GM12878 (cell line): ENCODE results near the gene PFKP. TPM values are rescaled to one million over a fixed set of nuclear protein-coding genes. Genes with fewer than 3 reads are reported as not detected.
A peak's percentile ranks its signal among the peaks of the same experiment; 100 is the strongest.

Source experiments
- BCL3 ChIP-seq: IDR thresholded peaks from 2 replicates; pipeline ENCODE4 v1.6.1; 2011; ENCODE audit warnings: borderline replicate concordance, low read depth, mild to moderate bottlenecking, moderate library complexity, low read length; ENCODE audit not compliant: insufficient read depth, poor library complexity, severe bottlenecking
- CBX5 ChIP-seq: sonication (generic); IDR thresholded peaks from 2 replicates; pipeline ENCODE4 v1.6.1; 2016; ENCODE audit warnings: low read depth, moderate library complexity, mild to moderate bottlenecking, inconsistent platforms
- CUX1 ChIP-seq: IDR thresholded peaks from 2 replicates; pipeline ENCODE4 v1.6.1; 2012; ENCODE audit warnings: improper control_type of control experiment, low read depth, low read length; ENCODE audit not compliant: insufficient replicate concordance
- EGR1 ChIP-seq, 2 experiments: IDR thresholded peaks; 1 replicate in 1 of 2; 2 replicates in 1 of 2; pipeline ENCODE4 v1.6.1; 2011 to 2012; ENCODE audit warnings: low read depth in 2 of 2, low read length in 2 of 2, borderline replicate concordance in 1 of 2, mild to moderate bottlenecking in 1 of 2, moderate library complexity in 1 of 2
- GABPA ChIP-seq: IDR thresholded peaks from 2 replicates; pipeline ENCODE4 v1.6.1; 2014; ENCODE audit warnings: antibody characterized with exemption, low read depth, mild to moderate bottlenecking, inconsistent platforms
- NBN ChIP-seq: fragments of 450-650 bp; IDR thresholded peaks from 2 replicates; pipeline ENCODE4 v1.6.1; 2016
- PAX8 ChIP-seq: fragments of 450-650 bp; IDR thresholded peaks from 2 replicates; pipeline ENCODE4 v1.6.1; 2017; ENCODE audit warnings: mild to moderate bottlenecking, moderate library complexity
- SKIL ChIP-seq: fragments of 450-650 bp; IDR thresholded peaks from 2 replicates; pipeline ENCODE4 v1.6.1; 2017; ENCODE audit warnings: mild to moderate bottlenecking, low read depth, inconsistent platforms; ENCODE audit not compliant: poor library complexity, severe bottlenecking
- STAT1 ChIP-seq: fragments of 450-650 bp; conservative IDR thresholded peaks from 2 replicates; pipeline ENCODE4 v1.6.1; 2014; ENCODE audit warnings: antibody characterized with exemption, mild to moderate bottlenecking
- SUPT20H ChIP-seq: IDR thresholded peaks from 2 replicates; pipeline ENCODE4 v1.6.1; 2011; ENCODE audit warnings: low read depth, mild to moderate bottlenecking, low read length, moderate library complexity, borderline replicate concordance; ENCODE audit not compliant: control insufficient read depth
- TAF1 ChIP-seq: IDR thresholded peaks from 2 replicates; pipeline ENCODE4 v1.6.1; 2011; ENCODE audit warnings: mild to moderate bottlenecking, low read depth, low read length, borderline replicate concordance
- polyA plus RNA-seq, 11 experiments: library from polyadenylated mRNA; depleted of rRNA in 4 of 11; unstranded in 6 of 11; stranded (reverse) in 5 of 11; fragments of >200 nt; fragmentation: Nextera tagmentation in 4 of 11; fragmentation: Illumina TruSeq in 1 of 11; extraction: Ambion mirVana in 4 of 11; extraction: Trizol in 1 of 11; gene quantifications; 1 replicate in 1 of 11; 2 replicates in 10 of 11; pipeline versions ENCODE4 v1.2.1 to v1.2.3, GENCODE V29; 2011 to 2016; ENCODE audit warnings: inconsistent platforms in 2 of 11, missing spikeins in 2 of 11, low read depth in 1 of 11
- total RNA-seq, 4 experiments: library from RNA; depleted of rRNA in 3 of 4; stranded (reverse); fragments of >200 nt in 3 of 4; fragmentation: Illumina TruSeq in 1 of 4; extraction: Trizol in 1 of 4; gene quantifications; 2 replicates each; pipeline versions ENCODE4 v1.2.1 to v1.2.3, GENCODE V29; 2013 to 2021
- TF ChIP-seq, protein P1 (sequence below): fragments of 450-650 bp; IDR thresholded peaks from 2 replicates; pipeline ENCODE4 v1.6.1; 2016; ENCODE audit warnings: mild to moderate bottlenecking, moderate library complexity, borderline replicate concordance

The PFKP gene
- total and polyA plus RNA-seq, 10 of the 15 experiments (the other 5 are each of a cell fraction or from before 2014, with no cell fraction given): 27.0 to 145 (median 95.7) TPM

DNA sequence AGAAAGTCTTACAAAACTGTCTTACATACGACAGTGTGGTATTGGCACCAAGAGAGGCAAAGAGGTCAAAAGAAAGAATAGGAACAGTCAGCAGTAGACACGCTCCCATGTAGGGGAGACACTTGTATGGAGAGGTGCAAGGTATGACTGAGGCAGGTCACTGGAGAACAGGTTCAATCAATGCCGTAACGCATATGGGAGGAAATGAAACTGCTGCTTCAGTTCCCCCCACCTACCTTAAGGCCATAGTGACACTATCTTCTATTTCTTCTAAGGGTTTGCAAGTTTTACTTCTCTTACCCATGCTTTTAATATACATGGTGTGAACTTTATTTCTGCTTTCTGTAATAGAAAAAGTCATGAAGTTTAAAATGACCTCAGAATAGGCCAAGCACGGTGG is 110.7 kb downstream of the PFKP start (continued):
- no peak for TF ChIP-seq CUX1
- TF ChIP-seq STAT1: no peak
- no peak for TF ChIP-seq SKIL
- no peak for TF ChIP-seq PAX8
- no peak for TF ChIP-seq BCL3
- TF ChIP-seq TAF1: no peak
- TF ChIP-seq NBN: 0 out of 2 replicates have a peak, but pooled peaks have one; percentile 21
- no peak for TF ChIP-seq SUPT20H
- TF ChIP-seq GABPA: no peak
- TF ChIP-seq CBX5: no peak
- TF ChIP-seq, protein P1, sequence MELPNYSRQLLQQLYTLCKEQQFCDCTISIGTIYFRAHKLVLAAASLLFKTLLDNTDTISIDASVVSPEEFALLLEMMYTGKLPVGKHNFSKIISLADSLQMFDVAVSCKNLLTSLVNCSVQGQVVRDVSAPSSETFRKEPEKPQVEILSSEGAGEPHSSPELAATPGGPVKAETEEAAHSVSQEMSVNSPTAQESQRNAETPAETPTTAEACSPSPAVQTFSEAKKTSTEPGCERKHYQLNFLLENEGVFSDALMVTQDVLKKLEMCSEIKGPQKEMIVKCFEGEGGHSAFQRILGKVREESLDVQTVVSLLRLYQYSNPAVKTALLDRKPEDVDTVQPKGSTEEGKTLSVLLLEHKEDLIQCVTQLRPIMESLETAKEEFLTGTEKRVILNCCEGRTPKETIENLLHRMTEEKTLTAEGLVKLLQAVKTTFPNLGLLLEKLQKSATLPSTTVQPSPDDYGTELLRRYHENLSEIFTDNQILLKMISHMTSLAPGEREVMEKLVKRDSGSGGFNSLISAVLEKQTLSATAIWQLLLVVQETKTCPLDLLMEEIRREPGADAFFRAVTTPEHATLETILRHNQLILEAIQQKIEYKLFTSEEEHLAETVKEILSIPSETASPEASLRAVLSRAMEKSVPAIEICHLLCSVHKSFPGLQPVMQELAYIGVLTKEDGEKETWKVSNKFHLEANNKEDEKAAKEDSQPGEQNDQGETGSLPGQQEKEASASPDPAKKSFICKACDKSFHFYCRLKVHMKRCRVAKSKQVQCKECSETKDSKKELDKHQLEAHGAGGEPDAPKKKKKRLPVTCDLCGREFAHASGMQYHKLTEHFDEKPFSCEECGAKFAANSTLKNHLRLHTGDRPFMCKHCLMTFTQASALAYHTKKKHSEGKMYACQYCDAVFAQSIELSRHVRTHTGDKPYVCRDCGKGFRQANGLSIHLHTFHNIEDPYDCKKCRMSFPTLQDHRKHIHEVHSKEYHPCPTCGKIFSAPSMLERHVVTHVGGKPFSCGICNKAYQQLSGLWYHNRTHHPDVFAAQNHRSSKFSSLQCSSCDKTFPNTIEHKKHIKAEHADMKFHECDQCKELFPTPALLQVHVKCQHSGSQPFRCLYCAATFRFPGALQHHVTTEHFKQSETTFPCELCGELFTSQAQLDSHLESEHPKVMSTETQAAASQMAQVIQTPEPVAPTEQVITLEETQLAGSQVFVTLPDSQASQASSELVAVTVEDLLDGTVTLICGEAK: no peak
- TF ChIP-seq EGR1 (IDR thresholded peaks at IDR 0.05; ENCODE audit: borderline replicate concordance in 1 of 2, low read depth in 2 of 2, low read length in 2 of 2): no peak
